Psoas muscle (tissue), 8 donors: ENCODE measurements around the gene SLC23A2. TPM values are rescaled to one million over a fixed set of nuclear protein-coding genes. Genes with fewer than 3 reads are reported as not detected.

Experiments used
- ATAC-seq, 4 donors: fragments of 200-7000 bp; cut with Tn5 transposase; one replicate each; pipeline ENCODE4 v1.9.1; 2020; ENCODE audit warnings: moderate library complexity in 3 of 4, mild to moderate bottlenecking in 2 of 4
- DNase-seq, 2 donors: peaks; one replicate each; pipeline ENCODE4 v3.0.0-alpha.2; 2020
- H3K27ac ChIP-seq: fragments of 200-600 bp; one replicate; pipeline ENCODE4 v1.8.0; 2022
- H3K27me3 ChIP-seq, 3 donors: fragments of 200-600 bp in 1 of 3; one replicate each; pipeline versions ENCODE4 v1.6.1 to v1.8.0; 2013 to 2022; ENCODE audit warnings: low read length in 2 of 3, mild to moderate bottlenecking in 2 of 3, moderate library complexity in 1 of 3; ENCODE audit not compliant: insufficient read depth in 3 of 3
- H3K36me3 ChIP-seq, 2 donors: fragments of 200-600 bp in 1 of 2; one replicate each; pipeline versions ENCODE4 v1.6.1 to v1.8.0; 2013 to 2022; ENCODE audit warnings: low read depth in 1 of 2, mild to moderate bottlenecking in 1 of 2, moderate library complexity in 1 of 2; ENCODE audit not compliant: insufficient read depth in 1 of 2
- H3K4me1 ChIP-seq: fragments of 200-600 bp; one replicate; pipeline ENCODE4 v1.8.0; 2022
- H3K4me3 ChIP-seq: fragments of 200-600 bp; one replicate; pipeline ENCODE4 v1.8.0; 2022; ENCODE audit warnings: mild to moderate bottlenecking
- H3K9me3 ChIP-seq: fragments of 200-600 bp; one replicate; pipeline ENCODE4 v1.8.0; 2022
- CTCF ChIP-seq: fragments of 200-600 bp; IDR thresholded peaks from one replicate; pipeline ENCODE4 v1.8.0; 2022; ENCODE audit warnings: antibody characterized with exemption
- WGBS, 3 donors: extraction: QIAGEN DNeasy Blood & Tissue Kit; methylation state at CpG; one replicate each; pipeline versions ENCODE4 v1.1.6 to v1.1.7; 2013; 5-methylcytosine and 5-hydroxymethylcytosine counted together
- intact Hi-C, 2 donors: fragments of 100-400 bp; cut with DNase I; formaldehyde crosslinking; loops; one replicate each; pipeline versions ENCODE4 v1.11.0 to v1.14.2; 2022
- long read RNA-seq, 2 donors: library from polyadenylated mRNA; unstranded; transcript quantifications; one replicate each; pipeline ENCODE4 v2.0.0, GENCODE V29; 2021
- polyA plus RNA-seq, 3 donors: library from polyadenylated mRNA; stranded (reverse); fragments of 200-250 nt; gene quantifications; one replicate each; pipeline ENCODE4 v1.2.3, GENCODE V29; 2013
- total RNA-seq, 4 donors: library from RNA; stranded (reverse); fragmentation: NEBNext Ultra II Directional in 2 of 4; extraction: Animal tissue kit (Norgen Biotek cat#: 25700) in 2 of 4; gene quantifications; one replicate each; pipeline versions ENCODE4 v1.2.1 to v1.2.4, GENCODE V29; 2021 to 2023
- donor health status: healthy with polysubstance abuse.
- donor health status: DM: no; HTN: no; CAD: no; lungs with moderate emphysema.
- donor health status: Bipolar disorder and iron deficiency.
- donor health status: healthy.
- donor health status: DM: yes; HTN: yes; CAD: no.
- donor health status: DM: no; HTN: no; CAD: no.
- donor health status: DM: no; HTN: no; CAD: no.
- donor health status: DM: yes; HTN: yes; CAD: no.

SLC23A2 gene
- total RNA-seq (1 to 10 TPM; 3.4 to 4.9 (median 4.2) TPM), polyA plus RNA-seq (1 to 10 TPM in 2 of 3 donors, under 1 TPM in 1; 0.87 to 1.4 (median 1.2) TPM)
- long read RNA-seq, donor 1, partial matches to known transcripts: 1 of 2 reads
- long read RNA-seq, donor 1, other reads (novel, unspliced or antisense): 1 of 2 reads
- long read RNA-seq, donor 2, partial matches to known transcripts: 0 of 3 reads
- long read RNA-seq, donor 2, other reads (novel, unspliced or antisense): 3 of 3 reads

DNA sequence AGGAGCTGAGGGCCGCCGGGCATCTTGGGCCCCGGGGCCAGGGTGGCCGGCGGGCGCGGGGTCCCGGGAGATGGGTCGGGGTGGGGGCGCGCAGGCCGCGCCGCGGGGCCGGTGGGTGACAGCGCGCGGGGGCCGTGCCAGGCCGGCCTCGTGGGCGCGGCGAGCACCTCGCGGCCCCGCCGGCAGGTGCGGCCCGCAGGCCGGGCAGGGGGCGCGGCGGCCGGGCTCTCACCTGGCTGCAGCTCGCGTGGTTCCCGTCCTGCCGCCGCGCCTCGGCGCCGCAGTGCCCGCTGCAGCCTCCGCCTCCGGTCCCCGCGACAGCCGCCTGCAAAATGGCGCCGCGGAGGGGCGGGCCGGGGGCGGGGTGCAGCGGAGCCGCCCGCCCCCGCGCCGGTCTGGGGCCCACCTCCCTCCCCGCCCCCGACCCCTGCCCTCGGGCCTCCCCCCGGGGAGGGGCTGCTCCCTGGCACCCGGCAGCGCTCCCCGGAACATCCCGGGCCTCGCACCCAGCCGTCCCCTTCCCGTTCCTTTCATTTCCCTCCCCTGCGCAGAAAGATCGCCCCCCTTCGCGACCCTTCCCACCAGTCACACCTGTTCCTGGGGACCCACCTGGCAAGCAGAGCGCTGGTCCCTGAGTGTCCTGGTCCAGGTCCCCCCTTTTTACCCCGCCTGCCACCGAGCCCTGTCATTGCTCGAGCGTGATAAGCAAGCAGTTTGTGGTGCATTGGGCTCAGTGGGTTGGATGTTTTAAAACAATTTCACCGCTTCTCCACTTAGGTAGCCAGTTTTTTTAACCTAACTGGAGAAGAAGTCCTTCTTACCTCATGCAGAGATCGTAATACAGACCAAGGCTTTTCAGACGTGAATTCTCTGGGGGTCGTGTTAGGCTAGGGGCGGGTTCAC lies at the start of gene SLC23A2:
Gene SLC23A2, minus strand, starts transcription at position 337 of the 903 bp plus-strand sequence. CDS start 68,948 bp downstream, outside the sequence.
- no peaks in the 10 kb centered on the region for H3K27me3 ChIP-seq
- peaks cover 5% of the 10 kb centered on the region for H3K4me1 ChIP-seq
- intact Hi-C loops: no loop called here
- H3K4me3 ChIP-seq: peak within 1 kb of the TSS; percentile 90
- peak; percentile 57 to 76 (median 66) for ATAC-seq
- H3K36me3 ChIP-seq: no peaks in the 10 kb centered on the region
- DNase-seq: peak; percentile 46 to 56
- whole genome bisulfite sequencing, 3 donors: 1 to 5% (median 2%) methylated on average over 27 to 88 of the region's 88 CpGs
- peak within 1 kb of the TSS; percentile 2 for H3K27ac ChIP-seq
- no peak for TF ChIP-seq CTCF
- no peaks in the 10 kb centered on the region for H3K9me3 ChIP-seq

DNA sequence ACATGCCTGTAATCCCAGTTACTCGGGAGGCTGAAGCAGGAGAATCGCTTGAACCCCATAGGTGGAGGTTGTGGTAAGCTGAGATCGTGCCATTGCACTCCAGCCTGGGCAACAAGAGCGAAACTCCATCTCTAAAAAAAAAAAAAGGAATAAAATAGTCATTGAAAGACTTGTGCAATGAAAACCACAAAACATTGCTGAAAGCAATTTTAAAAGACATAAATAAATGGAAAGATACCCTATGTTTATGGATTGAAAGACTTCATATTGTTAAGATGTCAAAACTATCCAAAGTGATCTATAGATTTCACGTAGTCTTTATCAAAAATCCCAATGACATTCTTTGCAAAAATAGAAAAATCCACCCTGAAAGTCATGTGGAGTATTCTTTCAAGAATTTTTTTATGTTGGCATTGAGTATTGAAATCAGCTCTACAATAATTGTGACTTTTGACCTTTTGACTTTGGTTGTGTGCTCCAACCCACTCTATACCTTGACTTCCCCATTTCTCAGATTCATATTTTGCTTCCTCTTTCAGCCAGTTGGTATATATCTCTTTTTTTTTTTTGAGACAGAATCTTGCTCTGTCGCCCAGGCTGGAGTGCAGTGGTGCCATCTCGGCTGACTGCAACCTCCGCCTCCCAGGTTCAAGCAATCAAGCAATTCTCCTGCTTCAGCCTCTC lies 45.5 kb upstream of the SLC23A2 start:
- no peaks in the 10 kb centered on the region for H3K9me3 ChIP-seq
- 83 to 86% (median 84%) methylated on average over 8 of the region's 8 CpGs for WGBS, 3 donors

DNA sequence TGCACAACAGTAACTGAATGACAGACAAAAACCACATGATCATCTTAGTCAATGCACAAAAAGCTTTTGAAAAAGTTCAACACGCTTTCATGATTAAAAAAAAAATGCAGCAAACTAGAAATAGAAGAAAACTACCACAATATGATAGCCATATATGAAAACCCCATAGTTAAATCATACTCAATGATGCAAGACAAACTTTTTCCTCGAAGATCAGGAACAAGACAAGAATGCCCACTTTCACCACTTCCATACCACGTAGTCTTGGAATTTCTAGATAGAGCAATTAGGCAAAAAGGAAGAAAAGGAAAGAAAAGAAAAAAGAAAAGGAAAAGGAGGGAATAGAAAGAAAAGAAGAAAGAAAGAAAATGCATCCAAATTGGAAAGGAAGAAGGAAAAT lies 44.6 kb upstream of the SLC23A2 start:
- Histone ChIP-seq H3K27ac (no peak overlapping the region), H3K4me3 (no peak overlapping the region), H3K9me3 (no peaks in the 10 kb centered on the region), H3K4me1 (no peaks in the 10 kb centered on the region), H3K36me3 (no peaks in the 10 kb centered on the region), H3K27me3 (no peaks in the 10 kb centered on the region)
- no peak for TF ChIP-seq CTCF
- DNase-seq (no peak), ATAC-seq (no peak)
- intact Hi-C loops: no loop called here
- 74 to 81% (median 77%) methylated on average over 3 of the region's 3 CpGs for WGBS, 3 donors

More for the DNA sequence above, 45.5 kb upstream of the SLC23A2 start:
- Histone ChIP-seq H3K27ac (no peak overlapping the region), H3K4me3 (no peak overlapping the region), H3K4me1 (no peaks in the 10 kb centered on the region), H3K36me3 (no peaks in the 10 kb centered on the region), H3K27me3 (no peaks in the 10 kb centered on the region)
- intact Hi-C loops: no loop called here
- TF ChIP-seq CTCF: no peak
- ATAC-seq (no peak), DNase-seq (no peak)

DNA sequence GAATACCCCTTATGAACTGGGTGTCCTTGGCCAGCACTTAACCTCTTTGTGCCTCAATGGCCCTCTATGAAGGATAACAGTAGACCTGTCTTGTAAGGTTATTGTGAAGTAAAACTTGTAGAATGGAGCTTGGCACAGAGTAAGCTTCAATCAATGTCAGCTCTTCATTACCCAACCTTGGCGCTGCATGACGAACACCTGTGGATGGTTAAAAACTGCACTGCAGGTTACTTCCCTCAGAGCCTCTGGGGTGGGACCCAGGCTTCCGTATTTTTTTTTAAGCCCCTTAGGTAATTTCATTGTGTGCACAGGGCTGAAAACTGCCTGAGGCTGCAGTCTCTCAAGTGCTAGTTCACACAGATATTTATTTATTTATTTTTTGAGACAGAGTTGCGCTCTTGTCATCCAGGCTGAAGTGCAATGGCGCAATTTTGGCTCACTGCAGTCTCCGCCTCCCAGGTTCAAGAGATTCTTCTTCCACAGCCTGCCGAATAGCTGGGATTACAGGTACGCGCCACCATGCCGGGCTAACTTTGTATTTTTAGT lies 42.8 kb upstream of the SLC23A2 start:
- ATAC-seq (no peak), DNase-seq (no peak)
- TF ChIP-seq CTCF: no peak
- no peaks in the 10 kb centered on the region for H3K36me3 ChIP-seq
- H3K4me3 ChIP-seq: no peak overlapping the region
- H3K27me3 ChIP-seq: no peaks in the 10 kb centered on the region
- no peaks in the 10 kb centered on the region for H3K9me3 ChIP-seq
- no peak overlapping the region for H3K27ac ChIP-seq
- intact Hi-C loops: no loop called here
- 93 to 97% (median 96%) methylated on average over 10 of the region's 10 CpGs for WGBS, 3 donors
- H3K4me1 ChIP-seq: no peaks in the 10 kb centered on the region
